HL-60 (cell line): ENCODE measurements around the gene ATP5MG.
"Not testable (repeated sequence)": the region's sequence is repeated elsewhere in the genome, so short reads cannot be mapped to it uniquely, and the experiment has no call there.

Source experiments
- DNase-seq, 2 experiments: peaks; one replicate each; pipeline ENCODE4 v3.0.0-alpha.2; 2010 to 2020; ENCODE audit warnings: low read depth in 1 of 2, low spot score in 1 of 2
- H3K27ac ChIP-seq: fragments of 250-450 bp; sonication (Bioruptor Pico); replicated peaks from 2 replicates; pipeline ENCODE4 v1.5.1; 2020; ENCODE audit warnings: mild to moderate bottlenecking, moderate library complexity
- H3K27me3 ChIP-seq: fragments of 250-450 bp; sonication (Bioruptor Pico); 2 replicates; pipeline ENCODE4 v1.5.1; 2021; ENCODE audit warnings: mild to moderate bottlenecking, moderate library complexity; ENCODE audit not compliant: insufficient read depth, poor library complexity, severe bottlenecking
- H3K4me3 ChIP-seq: replicated peaks from 2 replicates; pipeline ENCODE4 v1.5.1; 2011; ENCODE audit warnings: mild to moderate bottlenecking, control low read depth, low read length; ENCODE audit not compliant: insufficient read depth
- CTCF ChIP-seq: IDR thresholded peaks from one replicate; pipeline ENCODE4 v1.5.1; 2011; ENCODE audit warnings: low read length, control low read depth, inconsistent platforms; ENCODE audit not compliant: insufficient read depth
- GABPA ChIP-seq: IDR thresholded peaks from 2 replicates; pipeline ENCODE4 v1.6.1; 2012; ENCODE audit warnings: low read depth
- POLR2AphosphoS5 ChIP-seq: IDR thresholded peaks from 2 replicates; pipeline ENCODE4 v1.6.1; 2012; ENCODE audit warnings: low read depth
- REST ChIP-seq: IDR thresholded peaks from 2 replicates; pipeline ENCODE4 v1.6.1; 2012; ENCODE audit warnings: low read depth; ENCODE audit not compliant: insufficient replicate concordance
- SPI1 ChIP-seq: IDR thresholded peaks from 2 replicates; pipeline ENCODE4 v1.6.1; 2012; ENCODE audit warnings: low read depth, mild to moderate bottlenecking, borderline replicate concordance

ATP5MG gene

GRCh38 chr11:118415062-118415738, 13.8 kb downstream of the ATP5MG start:
- no peak for TF ChIP-seq GABPA
- DNase-seq: peak in 1 of 2 experiments; percentile 72
- Histone ChIP-seq H3K27ac (peak overlapping the region; percentile 9; the same call in 1 of the 2 replicates), H3K4me3 (no peak overlapping the region), H3K27me3 (no peaks in the 10 kb centered on the region)

GRCh38 chr11:118415739-118416068, 14.3 kb downstream of the ATP5MG start:
- Histone ChIP-seq H3K4me3 (no peak overlapping the region), H3K27me3 (no peaks in the 10 kb centered on the region), H3K27ac (no peak overlapping the region; the same call in 1 of the 2 replicates)
- peak in 1 of 2 experiments; percentile 65 for DNase-seq
- no peak for TF ChIP-seq REST
- TF ChIP-seq CTCF: no peak
- TF ChIP-seq SPI1: no peak
- TF ChIP-seq GABPA: no peak
- no peak; the same call in 1 of the 2 replicates for TF ChIP-seq POLR2AphosphoS5

- H3K27me3 ChIP-seq, H3K27ac ChIP-seq, DNase-seq, H3K4me3 ChIP-seq: not testable (repeated sequence)
Observed at GRCh38 chr11:118416900-118417299, 15.5 kb downstream of the ATP5MG start.

GRCh38 chr11:118417801-118418200, 16.4 kb downstream of the ATP5MG start:
- H3K27ac ChIP-seq: no peak overlapping the region
- DNase-seq: no peak
- TF ChIP-seq SPI1 (no peak), POLR2AphosphoS5 (no peak), REST (no peak), CTCF (no peak), GABPA (no peak)
- no peaks in the 10 kb centered on the region for H3K27me3 ChIP-seq
- H3K4me3 ChIP-seq: no peak overlapping the region

- H3K27me3 ChIP-seq: no peaks in the 10 kb centered on the region
- H3K4me3 ChIP-seq: no peak overlapping the region
- TF ChIP-seq GABPA: no peak
- TF ChIP-seq REST: no peak
- no peak for TF ChIP-seq CTCF
- no peak for TF ChIP-seq SPI1
- H3K27ac ChIP-seq: no peak overlapping the region
- DNase-seq: no peak
Observed at GRCh38 chr11:118418766-118419165, 17.4 kb downstream of the ATP5MG start.
